A549 (cell line): ENCODE results near the gene GALNT12.

ENCODE experiments used
- BHLHE40 ChIP-seq: IDR thresholded peaks from 2 replicates; pipeline ENCODE4 v1.6.1; 2012; ENCODE audit warnings: low read depth, low read length, inconsistent platforms
- CHD2 ChIP-seq: fragments of 150-350 bp; IDR thresholded peaks from 2 replicates; pipeline ENCODE4 v1.6.1; 2014; ENCODE audit warnings: low read length; ENCODE audit not compliant: partially characterized antibody
- CTCF ChIP-seq: fragments of >200 bp; sonication (Bioruptor Twin); formaldehyde crosslinking; IDR thresholded peaks from 3 replicates; pipeline ENCODE4 v1.5.1; 2016
- EP300 ChIP-seq, 2 experiments: fragments of >200 bp; sonication (Bioruptor Twin); formaldehyde crosslinking; IDR thresholded peaks; 2 replicates in 1 of 2; 3 replicates in 1 of 2; pipeline ENCODE4 v1.6.1; 2016 to 2017
- MAX ChIP-seq: IDR thresholded peaks from 2 replicates; pipeline ENCODE4 v1.6.1; 2012
- NR3C1 ChIP-seq: fragments of >200 bp; sonication (Bioruptor Twin); formaldehyde crosslinking; IDR thresholded peaks from 3 replicates; pipeline ENCODE4 v1.6.1; 2017
- POLR2A ChIP-seq: IDR thresholded peaks from 2 replicates; pipeline ENCODE4 v1.6.1; 2012; ENCODE audit warnings: mild to moderate bottlenecking, low read length
- RARB ChIP-seq: fragments of 250-450 bp; sonication (Bioruptor Pico); IDR thresholded peaks from 2 replicates; pipeline ENCODE4 v1.8.0; 2021; ENCODE audit warnings: mild to moderate bottlenecking, moderate library complexity
- RCOR1 ChIP-seq: fragments of 150-350 bp; IDR thresholded peaks from 2 replicates; pipeline ENCODE4 v1.6.1; 2014; ENCODE audit warnings: antibody characterized with exemption, low read length, low read depth
- REST ChIP-seq: fragments of 200-600 bp; sonication (generic); IDR thresholded peaks from 2 replicates; pipeline ENCODE4 v1.6.1; 2016; ENCODE audit warnings: antibody characterized with exemption, mild to moderate bottlenecking, moderate library complexity
- RFX5 ChIP-seq: fragments of 450-650 bp; IDR thresholded peaks from 2 replicates; pipeline ENCODE4 v1.7.1; 2014; ENCODE audit warnings: antibody characterized with exemption, mild to moderate bottlenecking, moderate library complexity
- TP53 ChIP-seq: fragments of 250-450 bp; sonication (Bioruptor Pico); IDR thresholded peaks from 2 replicates; pipeline ENCODE4 v1.5.0; 2021; ENCODE audit warnings: mild to moderate bottlenecking, moderate library complexity
- ZSCAN20 ChIP-seq: fragments of 250-450 bp; sonication (Bioruptor Pico); IDR thresholded peaks from 2 replicates; pipeline ENCODE4 v1.8.0; 2022; ENCODE audit warnings: mild to moderate bottlenecking, moderate library complexity

- TF ChIP-seq EP300 (IDR thresholded peaks at IDR 0.05) (no peak), NR3C1 (no peak), CHD2 (no peak), ZSCAN20 (CRISPR knock-in tag) (no peak), POLR2A (no peak), CTCF (no peak), RCOR1 (no peak), REST (no peak), RFX5 (no peak), MAX (no peak), RARB (CRISPR knock-in tag) (no peak), TP53 (CRISPR knock-in tag) (no peak), BHLHE40 (no peak)
Observed at GRCh38 chr9:98768344-98768743, 39.1 kb upstream of the GALNT12 start.
